SIG-M5 (cell line): ENCODE measurements around the gene TCL1A.
"Not testable (repeated sequence)": the region's sequence is repeated elsewhere in the genome, so short reads cannot be mapped to it uniquely, and the experiment has no call there.

ENCODE experiments used
- DNase-seq: peaks from one replicate; lab custom pipeline; 2025; lab: John Stamatoyannopoulos, UW

The TCL1A gene

GRCh38 chr14:95713596-95714371 is at the start of gene TCL1A:
TSS of gene TCL1A (minus strand) at chr14:95714125. CDS start at chr14:95714066, 59 bp downstream.
- no peak for DNase-seq

- not testable (repeated sequence) for DNase-seq
Observed at GRCh38 chr14:95763032-95763431, 49.1 kb upstream of the TCL1A start.

GRCh38 chr14:95761436-95761835 is 47.5 kb upstream of the TCL1A start:
- DNase-seq: no peak

GRCh38 chr14:95760596-95760995 is 46.7 kb upstream of the TCL1A start:
- no peak for DNase-seq

- no peak for DNase-seq
Observed at GRCh38 chr14:95759941-95760340, 46.0 kb upstream of the TCL1A start.

- no peak for DNase-seq
Observed at GRCh38 chr14:95758331-95758730, 44.4 kb upstream of the TCL1A start.

GRCh38 chr14:95756751-95757150 is 42.8 kb upstream of the TCL1A start:
- DNase-seq: no peak

GRCh38 chr14:95756127-95756526 is 42.2 kb upstream of the TCL1A start:
- no peak for DNase-seq

GRCh38 chr14:95741781-95742180 is 27.9 kb upstream of the TCL1A start:
- no peak for DNase-seq

GRCh38 chr14:95741038-95741490 is 27.1 kb upstream of the TCL1A start:
- no peak for DNase-seq

- no peak for DNase-seq
Observed at GRCh38 chr14:95739356-95739755, 25.4 kb upstream of the TCL1A start.

GRCh38 chr14:95733212-95733611 is 19.3 kb upstream of the TCL1A start:
- DNase-seq: no peak

- no peak for DNase-seq
Observed at GRCh38 chr14:95730126-95730525, 16.2 kb upstream of the TCL1A start.

GRCh38 chr14:95729402-95730028 is 15.6 kb upstream of the TCL1A start:
- not testable (repeated sequence) for DNase-seq

GRCh38 chr14:95727056-95727700 is 13.3 kb upstream of the TCL1A start:
- no peak for DNase-seq

GRCh38 chr14:95725685-95726336 is 11.9 kb upstream of the TCL1A start:
- no peak for DNase-seq

GRCh38 chr14:95722525-95723190 is 8.7 kb upstream of the TCL1A start:
- no peak for DNase-seq

- DNase-seq: no peak
Observed at GRCh38 chr14:95712398-95712797, 1.5 kb downstream of the TCL1A start.

- DNase-seq: no peak
Observed at GRCh38 chr14:95711476-95712176, 2.3 kb downstream of the TCL1A start.

- no peak for DNase-seq
Observed at GRCh38 chr14:95710106-95710505, 3.8 kb downstream of the TCL1A start.

- no peak for DNase-seq
Observed at GRCh38 chr14:95707327-95707726, 6.6 kb downstream of the TCL1A start.
